ENCODE measurements around the gene SLC34A3.

Gene SLC34A3

DNA sequence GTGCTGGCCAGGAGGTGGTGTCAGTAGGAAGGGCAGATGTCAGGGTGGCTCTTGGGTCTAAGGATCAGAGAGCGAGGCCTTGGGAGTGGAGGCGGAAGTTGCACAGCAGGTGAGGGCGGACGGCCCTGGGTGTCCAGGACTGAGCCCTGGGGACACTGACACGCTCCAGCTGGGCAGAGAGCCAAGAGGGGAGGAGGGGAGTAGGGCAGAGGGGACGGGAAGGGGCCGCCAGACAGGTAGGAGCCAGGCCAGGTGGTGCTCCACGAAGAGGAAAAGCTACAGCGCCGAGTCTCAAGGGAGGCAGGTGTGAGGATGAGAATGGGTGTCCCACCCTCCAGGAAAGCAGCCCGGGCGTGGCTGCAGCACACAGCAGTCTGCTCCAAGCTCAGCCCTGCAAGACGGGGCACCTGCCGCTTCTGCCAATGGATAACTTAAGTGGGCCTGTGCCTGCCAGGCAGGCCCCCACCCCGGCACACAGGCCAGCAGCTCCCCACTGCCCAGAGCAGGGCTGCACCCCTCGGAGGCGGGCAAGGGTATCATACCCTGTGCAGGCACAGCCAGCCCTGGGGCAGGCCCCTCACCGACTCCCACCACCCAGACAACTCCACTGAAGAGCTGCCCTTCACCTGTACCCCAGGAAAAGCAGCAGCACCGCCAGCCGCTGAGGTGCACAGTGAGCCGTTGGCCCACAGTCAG is 35.0 kb upstream of the SLC34A3 start:
- DNase-seq (ENCODE audit: low read depth) = no peak

DNA sequence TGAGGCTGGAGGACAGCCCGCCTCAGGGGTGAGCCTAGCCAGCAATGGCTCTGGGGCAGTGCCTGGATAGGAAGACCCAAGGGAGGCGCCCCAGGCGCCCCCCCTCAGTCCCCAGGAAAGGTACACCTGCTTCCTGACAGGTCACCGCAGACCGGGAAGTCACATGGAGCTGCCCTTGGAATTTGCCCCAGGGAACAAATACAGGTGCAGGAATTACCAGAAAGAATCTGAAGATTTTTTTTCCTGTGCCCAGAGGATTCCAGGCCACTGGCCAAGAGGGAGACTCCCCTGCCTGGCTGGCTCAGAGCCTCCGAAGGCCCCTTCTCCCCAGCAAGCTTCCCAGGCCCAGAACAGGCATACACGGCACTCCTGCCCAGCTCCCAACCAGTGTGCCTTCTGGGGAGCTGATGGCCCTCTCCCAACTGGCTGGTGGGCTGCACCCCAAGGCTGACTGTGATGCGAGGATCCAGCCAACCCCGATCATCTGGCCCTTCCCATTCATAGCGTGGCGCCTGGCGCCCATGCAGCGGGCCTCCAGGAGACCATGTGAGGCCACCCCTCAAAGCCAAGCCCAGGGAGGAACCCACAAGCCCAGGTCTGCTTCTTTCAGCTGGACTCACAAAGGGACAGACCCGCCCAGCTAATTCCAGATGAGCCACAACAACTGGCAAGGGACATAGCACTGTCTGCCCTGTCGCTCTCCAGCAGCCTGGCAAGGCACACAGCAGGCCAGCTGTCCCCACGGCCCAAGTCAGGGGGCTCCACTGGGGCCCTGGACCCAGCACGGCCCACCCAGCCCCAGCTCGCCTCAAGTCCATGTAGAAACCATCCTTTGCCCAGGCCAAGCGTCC is 32.4 kb upstream of the SLC34A3 start:
- no peak for DNase-seq (ENCODE audit: low read depth)

DNA sequence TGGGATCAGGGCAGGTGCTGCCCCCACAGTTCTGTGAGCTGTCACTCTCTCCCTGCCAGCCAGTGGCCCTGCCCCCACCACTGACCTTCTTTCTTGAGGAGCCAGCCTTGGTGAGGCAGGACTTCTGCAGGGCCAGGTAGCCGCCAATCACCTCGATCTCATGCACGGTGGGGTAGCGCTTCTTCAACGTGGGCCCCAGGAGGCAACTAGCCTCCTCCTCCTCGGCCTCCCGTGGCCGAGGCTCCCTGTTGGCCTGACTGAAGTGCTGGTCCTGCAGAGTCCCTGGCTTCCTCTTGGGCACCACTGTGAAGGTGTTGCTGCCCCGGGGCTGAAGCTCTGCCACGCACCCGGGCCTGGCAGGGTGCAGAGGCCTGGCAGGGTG is 31.8 kb upstream of the SLC34A3 start:
- no peak for DNase-seq (ENCODE audit: low read depth)

DNA sequence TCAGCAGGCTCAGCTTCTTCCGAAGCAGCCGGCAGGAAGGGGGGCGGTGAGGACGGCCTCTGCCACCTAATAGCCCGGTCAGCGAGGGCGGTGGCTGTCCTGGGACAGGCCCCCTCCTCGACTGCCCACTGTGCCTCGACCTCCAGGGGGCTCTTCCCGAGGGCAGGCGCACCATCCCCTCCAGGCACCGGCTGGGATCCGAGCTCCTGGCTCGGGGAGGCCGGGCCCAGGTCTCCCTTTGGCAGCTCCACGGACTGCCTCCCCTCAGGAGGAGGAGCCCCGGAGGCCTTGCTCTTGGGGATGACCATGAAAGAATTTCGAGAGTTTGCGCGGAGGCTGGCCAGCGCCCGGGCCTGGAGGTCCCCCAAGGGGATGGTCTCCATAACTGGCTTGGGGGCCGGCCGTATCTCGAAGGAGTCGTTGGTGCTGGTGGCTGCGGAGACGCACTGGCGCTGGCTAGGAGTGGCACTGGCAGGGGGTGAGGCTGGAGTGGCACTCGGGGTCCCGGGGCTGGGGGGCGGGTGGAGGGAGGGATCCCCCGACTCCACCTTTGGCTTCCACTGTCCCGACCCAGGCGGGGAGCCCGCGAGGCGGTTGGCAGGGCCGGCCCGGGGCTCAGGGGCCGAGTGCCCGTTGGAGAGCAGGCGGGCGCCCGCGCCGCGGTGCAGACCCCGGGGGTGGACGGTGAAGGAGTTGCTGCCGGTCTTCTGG is 31.1 kb upstream of the SLC34A3 start:
- no peak for DNase-seq (ENCODE audit: low read depth)

DNA sequence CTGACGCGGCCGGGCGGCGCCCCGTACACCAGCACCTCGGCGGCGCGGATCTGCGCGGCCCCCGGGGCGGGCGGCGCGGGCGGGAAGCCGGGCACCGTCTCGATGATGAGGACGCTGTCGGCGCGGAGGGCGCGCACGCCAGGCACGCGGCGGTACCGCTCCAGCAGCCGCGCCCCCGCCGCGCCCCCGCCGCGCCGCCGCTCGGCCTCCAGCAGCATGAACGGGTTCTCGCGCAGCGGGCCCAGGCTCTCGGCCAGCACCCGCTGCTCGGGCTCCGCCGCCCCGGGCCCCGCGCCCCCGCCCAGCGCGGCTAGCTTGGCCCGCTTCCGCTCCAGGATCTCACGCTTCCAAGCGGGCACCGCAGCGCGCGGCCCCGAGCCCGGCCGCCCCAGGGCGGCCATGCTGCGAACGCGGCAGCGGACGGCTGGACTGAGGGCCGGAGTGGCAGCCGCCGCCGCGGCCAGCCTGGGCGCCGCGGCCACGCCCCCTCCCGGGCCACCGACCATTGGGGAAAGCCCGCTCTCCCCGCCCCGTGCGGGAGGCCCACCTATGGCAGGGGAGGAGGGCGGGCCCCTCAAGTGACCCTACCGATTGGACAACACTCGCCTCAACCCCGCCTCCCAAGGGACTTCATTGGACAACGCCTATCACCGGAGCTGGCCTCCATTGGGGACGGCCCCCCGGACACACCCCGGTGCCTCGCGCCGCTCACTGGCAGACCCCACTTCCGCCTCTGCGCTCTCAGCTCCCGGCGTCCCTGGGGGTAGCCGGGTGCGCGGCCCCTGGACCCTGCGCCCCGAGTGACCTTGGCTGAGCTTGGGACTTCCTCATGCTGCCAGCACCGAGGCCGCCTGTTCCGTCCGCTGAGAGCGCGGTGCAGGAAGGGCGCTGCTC is 30.1 kb upstream of the SLC34A3 start, which contains the start of gene TPRN:
TSS of gene TPRN (minus strand) at position 431 of the 894 bp plus-strand sequence. CDS start at position 401, 30 bp downstream.
- DNase-seq (ENCODE audit: low read depth) = peak; percentile 97

DNA sequence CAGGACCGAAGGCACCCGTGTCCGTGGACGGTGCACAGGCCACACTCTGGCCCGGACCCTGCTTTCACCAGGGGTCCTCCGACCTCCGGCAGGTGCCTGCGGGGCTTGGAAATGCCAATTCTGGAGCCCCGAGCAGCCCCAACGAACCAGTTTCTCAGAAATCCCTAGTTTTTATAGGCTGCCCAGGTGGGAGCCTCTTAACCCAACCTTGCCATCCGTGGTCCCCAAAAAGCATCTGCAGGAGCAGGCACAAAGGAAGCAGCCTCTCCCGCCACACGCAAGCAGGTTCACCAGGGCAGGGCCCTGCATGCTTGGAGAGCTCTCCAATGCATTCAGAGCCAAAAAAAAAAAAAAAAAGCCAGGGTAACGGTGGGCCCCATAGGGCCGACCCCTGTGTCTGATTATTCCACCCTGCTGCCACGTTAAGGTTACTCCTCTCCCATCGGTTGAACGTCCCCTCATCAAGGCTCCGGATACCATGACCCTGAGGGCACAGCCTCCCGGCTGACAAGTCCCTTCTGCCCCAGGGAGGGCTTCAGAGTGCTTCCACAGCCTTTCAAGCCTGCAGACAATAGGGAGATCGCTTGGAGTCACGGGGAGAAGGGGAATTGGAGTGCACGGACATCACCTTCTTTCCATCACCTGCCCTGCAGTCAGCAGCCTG is 29.4 kb upstream of the SLC34A3 start:
- DNase-seq (ENCODE audit: low read depth) = no peak

DNA sequence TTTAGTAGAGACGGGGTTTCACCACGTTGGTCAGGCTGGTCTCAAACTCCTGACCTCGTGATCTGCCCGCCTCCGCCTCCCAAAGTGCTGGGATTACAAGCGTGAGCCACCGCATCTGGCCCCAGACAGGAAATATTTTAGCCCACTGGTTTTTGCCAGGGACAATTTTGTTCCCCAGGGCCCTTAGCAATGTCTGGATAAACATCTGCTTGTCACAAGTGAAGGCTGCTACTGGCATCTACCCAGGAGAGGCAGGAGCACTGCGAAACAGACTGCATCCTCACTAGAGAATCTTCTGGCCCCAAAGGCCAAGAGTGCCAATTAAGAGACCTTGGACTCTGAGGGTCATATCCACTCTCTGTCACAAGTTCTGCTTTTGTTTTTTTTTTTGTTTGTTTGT is 27.7 kb upstream of the SLC34A3 start:
- DNase-seq (ENCODE audit: low read depth) = no peak

DNA sequence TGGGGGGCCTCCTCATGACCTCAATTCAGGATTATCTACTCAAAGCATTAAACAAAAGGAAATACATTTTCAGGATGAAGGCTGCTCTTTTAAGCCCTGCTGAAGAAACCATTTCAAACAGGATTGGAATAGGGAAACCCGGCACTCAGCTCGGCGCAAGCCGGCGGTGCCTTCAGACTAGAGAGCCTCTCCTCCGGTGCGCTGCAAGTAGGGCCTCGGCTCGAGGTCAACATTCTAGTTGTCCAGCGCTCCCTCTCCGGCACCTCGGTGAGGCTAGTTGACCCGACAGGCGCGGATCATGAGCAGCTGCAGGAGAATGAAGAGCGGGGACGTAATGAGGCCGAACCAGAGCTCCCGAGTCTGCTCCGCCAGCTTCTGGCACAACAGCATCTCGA is 26.0 kb upstream of the SLC34A3 start:
- no peak for DNase-seq (ENCODE audit: low read depth)

DNA sequence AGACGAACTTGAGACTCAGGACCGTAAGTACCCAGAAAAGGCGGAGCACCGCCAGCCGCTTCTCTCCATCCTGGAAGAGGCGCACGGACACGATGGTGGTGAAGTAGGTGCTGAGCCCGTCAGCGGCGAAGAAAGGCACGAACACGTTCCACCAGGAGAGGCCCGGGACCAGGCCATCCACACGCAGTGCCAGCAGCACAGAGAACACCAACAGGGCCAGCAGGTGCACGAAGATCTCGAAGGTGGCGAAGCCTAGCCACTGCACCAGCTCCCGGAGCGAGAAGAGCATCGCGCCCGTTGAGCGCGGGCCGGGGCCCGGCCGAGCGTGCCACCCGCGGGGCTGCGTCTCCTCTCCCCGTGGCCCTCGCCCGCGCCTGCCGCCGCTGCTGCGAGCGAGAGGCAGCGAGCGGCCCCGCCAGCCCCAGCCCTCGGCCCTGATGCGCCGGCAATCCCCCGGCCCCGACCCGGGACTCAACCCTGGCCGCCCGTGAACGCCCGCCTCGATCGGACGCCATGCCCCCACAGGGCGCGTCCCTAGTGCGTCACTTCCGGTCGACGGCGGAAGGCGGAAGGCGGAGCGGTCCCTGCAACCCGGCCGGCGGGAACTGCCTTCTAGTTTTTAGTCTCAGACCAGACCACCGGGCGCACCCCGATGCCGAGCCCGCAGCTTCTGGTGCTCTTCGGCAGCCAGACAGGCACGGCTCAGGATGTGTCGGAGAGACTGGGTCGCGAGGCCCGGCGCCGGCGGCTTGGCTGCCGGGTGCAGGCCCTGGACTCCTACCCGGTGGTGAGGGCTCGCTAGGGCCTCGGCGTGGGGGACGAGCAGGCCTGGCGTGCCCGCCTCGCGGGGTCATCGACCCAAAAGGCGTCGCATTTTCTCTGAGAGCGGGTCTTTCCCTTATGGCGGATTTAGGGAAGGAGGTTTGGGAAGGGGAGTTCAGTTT is 25.3 kb upstream of the SLC34A3 start, which contains the start of the genes NDOR1 and TMEM203:
TSS of gene NDOR1 (plus strand) at position 575 of the 944 bp plus-strand sequence. CDS start at position 653, 78 bp downstream.
TSS of gene TMEM203 (minus strand) at position 523 of the 944 bp plus-strand sequence. CDS start at position 289, 234 bp downstream.
- peak; percentile 89 for DNase-seq (ENCODE audit: low read depth)

DNA sequence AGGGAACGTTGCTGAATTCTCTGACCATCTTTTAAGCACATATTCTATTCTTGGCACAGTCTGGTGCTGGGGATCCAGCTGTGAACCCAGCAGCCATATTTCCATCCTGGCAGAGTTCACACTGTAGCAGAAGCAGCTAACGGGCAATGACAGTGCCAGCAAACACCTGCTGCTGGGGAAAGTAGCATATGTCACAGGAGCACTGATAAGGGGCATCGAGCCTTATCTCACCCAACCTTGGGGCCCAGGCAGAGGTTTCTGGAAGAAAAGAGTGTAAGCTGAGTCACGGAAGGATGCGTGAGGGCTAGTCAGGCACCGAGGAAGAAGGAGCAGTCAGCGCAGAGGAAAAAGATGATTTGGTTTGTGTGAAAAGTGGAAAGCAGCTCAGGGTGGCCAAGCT is 24.1 kb upstream of the SLC34A3 start:
- no peak for DNase-seq (ENCODE audit: low read depth)

DNA sequence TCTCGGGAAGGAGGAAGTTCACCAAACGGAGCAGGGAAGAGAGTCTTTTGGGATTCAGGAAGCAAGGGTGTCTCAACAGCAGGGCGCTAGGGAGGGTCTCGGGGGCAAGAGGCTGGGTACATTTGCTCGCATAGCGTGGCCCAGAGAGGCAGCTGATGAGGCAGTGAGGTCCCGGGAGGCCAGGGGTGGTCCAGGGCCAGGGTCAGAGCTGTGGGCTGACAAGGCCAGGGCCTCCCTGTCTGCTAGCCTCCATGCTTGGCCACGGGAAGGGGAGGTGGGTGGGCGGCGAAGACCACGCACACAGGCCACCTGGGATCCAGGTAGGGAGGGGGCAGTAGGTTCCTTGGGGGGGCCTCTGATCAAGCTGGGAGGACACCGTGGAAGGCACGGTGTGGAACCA is 19.2 kb upstream of the SLC34A3 start:
- no peak for DNase-seq (ENCODE audit: low read depth)

DNA sequence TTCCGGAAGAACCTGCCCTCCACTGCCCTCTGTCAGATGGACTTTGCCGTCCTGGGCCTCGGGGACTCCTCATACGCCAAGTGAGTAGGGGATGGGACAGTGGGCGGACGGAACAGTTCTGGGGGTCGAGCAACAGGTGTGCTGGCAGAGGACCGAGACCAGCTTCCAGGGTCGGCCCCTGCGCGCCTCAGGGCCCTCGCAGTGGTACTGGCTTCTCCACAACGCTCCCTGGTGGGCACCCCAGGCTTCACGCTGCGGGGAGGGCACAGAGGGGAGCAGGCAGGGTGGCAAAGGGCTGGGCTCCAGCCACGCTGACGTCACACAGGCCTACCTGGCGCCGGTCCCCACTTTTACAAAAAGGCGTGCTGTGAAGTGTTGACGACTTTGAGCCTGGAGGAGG is 18.2 kb upstream of the SLC34A3 start:
- DNase-seq (ENCODE audit: low read depth) = no peak

DNA sequence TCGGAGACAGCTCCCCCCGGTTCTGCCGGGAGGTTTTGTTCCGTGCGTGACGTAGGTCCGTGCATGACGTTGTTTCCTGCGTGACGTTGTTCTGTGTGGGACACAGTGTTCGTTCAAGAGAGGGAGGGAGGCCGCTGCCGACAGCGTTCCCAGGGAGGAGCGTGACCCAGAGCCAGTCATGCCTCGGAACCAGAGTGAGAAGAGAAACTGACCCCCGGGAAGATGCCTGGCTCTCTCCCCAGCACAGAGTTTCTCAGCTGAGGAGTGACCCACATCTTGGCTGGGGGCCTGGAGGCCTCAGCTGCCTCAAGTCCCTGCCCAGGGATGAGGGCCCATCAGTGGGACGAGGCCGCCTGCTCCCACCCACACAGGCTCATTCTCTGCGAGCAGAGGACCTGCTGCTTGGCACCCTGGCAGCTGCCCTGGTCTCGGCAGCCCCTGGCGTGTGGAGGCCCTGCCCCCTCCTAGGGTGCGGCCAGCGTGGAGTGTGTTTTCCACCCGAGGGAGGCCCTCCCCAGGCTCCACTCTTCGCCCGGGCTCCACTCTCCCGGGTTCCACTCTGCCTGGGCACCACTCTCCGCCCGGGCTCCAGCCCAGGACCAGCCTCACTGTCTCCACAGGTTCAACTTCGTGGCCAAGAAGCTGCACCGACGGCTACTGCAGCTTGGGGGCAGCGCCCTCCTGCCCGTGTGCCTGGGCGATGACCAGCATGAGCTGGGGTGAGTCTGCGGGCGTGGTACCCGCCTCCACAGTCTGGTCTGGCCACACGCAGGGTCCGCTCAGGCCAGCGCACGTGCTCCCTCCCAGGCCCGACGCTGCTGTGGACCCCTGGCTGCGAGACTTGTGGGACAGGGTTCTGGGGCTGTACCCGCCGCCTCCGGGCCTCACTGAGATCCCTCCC is 17.3 kb upstream of the SLC34A3 start:
- DNase-seq (ENCODE audit: low read depth) = no peak

DNA sequence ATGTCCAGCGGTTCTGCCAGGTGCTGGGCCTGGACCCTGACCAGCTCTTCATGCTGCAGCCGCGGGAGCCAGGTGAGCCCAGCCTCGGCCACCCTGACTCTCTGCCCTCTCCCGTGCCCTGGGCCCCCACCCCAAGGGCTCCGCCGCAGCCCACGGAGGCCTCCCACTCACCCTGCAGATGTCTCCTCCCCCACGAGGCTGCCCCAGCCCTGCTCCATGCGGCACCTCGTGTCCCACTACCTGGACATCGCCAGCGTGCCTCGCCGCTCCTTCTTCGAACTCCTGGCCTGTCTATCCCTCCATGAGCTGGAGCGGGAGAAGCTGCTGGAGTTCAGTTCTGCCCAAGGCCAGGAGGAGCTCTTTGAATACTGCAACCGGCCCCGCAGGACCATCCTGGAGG is 16.1 kb upstream of the SLC34A3 start:
- no peak for DNase-seq (ENCODE audit: low read depth)

DNA sequence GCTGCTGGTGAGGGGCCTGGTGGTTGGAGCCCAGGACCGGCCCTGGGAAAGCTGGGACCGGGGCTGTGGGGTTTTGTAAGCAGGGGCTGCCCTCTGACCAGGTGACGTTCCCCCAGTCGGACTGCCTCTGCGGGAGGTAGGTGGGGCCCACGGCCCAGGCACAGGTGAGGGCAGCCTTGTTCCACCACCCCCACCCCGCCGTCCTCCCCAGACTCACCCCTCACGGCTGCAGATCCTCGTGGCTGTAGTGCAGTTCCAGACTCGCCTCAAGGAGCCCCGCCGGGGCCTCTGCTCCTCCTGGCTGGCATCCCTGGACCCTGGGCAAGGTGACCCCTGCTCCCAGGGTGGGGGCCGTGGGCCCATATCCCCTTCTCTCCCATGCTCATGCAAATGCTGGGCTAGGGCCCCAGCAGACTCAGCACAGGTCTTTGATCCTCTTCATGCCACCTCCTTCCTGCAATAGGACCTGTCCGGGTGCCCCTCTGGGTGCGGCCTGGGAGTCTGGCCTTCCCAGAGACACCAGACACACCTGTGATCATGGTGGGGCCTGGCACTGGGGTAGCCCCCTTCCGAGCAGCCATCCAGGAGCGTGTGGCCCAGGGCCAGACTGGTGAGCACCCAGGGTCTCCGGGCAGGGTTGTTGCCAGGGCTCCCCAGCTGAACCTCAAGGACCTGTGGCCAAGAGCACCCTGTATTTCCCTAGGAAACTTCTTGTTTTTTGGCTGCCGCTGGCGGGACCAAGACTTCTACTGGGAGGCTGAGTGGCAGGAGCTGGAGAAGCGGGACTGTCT is 15.3 kb upstream of the SLC34A3 start:
- DNase-seq (ENCODE audit: low read depth) = no peak

DNA sequence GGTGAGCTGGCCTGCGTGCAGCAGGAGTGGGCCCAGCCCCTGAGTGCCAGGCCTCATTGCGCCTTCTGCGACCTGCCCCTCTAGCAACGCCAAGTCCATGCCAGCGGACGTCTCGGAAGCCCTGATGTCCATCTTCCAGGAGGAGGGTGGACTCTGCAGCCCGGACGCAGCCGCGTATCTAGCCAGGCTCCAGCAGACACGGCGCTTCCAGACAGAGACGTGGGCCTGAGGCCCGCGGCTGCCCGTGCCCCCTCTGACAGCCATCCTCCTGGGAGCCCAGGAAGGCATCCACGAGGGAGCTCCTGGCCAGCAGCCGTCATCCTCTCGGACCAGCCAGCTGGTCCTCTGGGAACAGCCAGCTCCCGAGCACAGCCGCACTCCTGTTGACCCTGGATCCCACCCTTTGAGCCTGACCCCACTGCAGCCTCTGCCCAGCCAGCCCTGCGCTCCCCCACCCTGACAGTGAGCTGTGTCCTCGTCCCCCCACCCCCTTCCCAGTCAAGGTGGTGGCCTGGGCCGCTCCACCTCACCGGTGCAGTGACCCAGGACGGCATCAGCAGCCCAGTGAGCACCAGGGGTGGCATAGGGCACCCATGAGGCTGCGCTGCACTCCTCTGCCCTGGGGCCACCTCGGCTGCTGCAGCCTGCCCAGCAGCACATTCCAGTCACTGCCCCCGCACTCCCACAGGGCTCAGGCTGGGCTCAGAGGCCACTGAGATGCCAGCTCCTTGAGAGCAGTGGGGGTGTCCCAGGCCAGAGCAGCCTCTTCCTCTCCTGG is 14.3 kb upstream of the SLC34A3 start:
- DNase-seq (ENCODE audit: low read depth) = no peak
